HepG2 (cell line): Measurements from ENCODE around the gene AP1M1. TPM values are rescaled to one million over a fixed set of nuclear protein-coding genes. Genes with fewer than 3 reads are reported as not detected.

Source experiments
- DRAP1 ChIP-seq: IDR thresholded peaks from 2 replicates; pipeline ENCODE4 v1.6.1; 2016; ENCODE audit warnings: missing genetic modification reagents, missing compliant biosample characterization
- HNF1A ChIP-seq, 2 experiments: sonication (generic) in 1 of 2; formaldehyde crosslinking in 1 of 2; IDR thresholded peaks; 2 replicates each; pipeline versions ENCODE4 v1.4.0 to v1.6.1; 2016 to 2020; ENCODE audit warnings: borderline replicate concordance in 1 of 2, low read depth in 1 of 2, mild to moderate bottlenecking in 1 of 2, missing genetic modification reagents in 1 of 2
- KDM2A ChIP-seq: sonication (generic); formaldehyde crosslinking; IDR thresholded peaks from 2 replicates; pipeline ENCODE4 v1.4.0; 2020; ENCODE audit warnings: low read depth, missing genetic modification reagents, borderline replicate concordance
- MAF1 ChIP-seq: sonication (generic); formaldehyde crosslinking; IDR thresholded peaks from 2 replicates; pipeline ENCODE4 v1.5.0; 2020; ENCODE audit warnings: missing genetic modification reagents, borderline replicate concordance
- MEIS2 ChIP-seq: sonication (generic); formaldehyde crosslinking; IDR thresholded peaks from 2 replicates; pipeline ENCODE4 v1.9.0; 2021; ENCODE audit warnings: mild to moderate bottlenecking, missing genetic modification reagents
- MYC ChIP-seq: sonication (generic); formaldehyde crosslinking; IDR thresholded peaks from 2 replicates; pipeline ENCODE4 v1.9.0; 2021; ENCODE audit warnings: missing genetic modification reagents, borderline replicate concordance
- POLR2AphosphoS5 ChIP-seq: IDR thresholded peaks from 2 replicates; pipeline ENCODE4 v1.6.1; 2012; ENCODE audit warnings: low read depth, low read length
- RBM39 ChIP-seq: fragments of 200-400 bp; formaldehyde crosslinking; IDR thresholded peaks from one replicate; pipeline ENCODE4 v1.6.1; 2018; ENCODE audit warnings: antibody characterized with exemption, mild to moderate bottlenecking, low read depth, low read length; ENCODE audit not compliant: poor library complexity, severe bottlenecking
- ZBTB46 ChIP-seq: sonication (generic); formaldehyde crosslinking; IDR thresholded peaks from 2 replicates; pipeline ENCODE4 v1.4.0; 2020; ENCODE audit warnings: mild to moderate bottlenecking, missing genetic modification reagents, borderline replicate concordance
- ZNF136 ChIP-seq: sonication (generic); formaldehyde crosslinking; IDR thresholded peaks from 2 replicates; pipeline ENCODE4 v1.8.1; 2022; ENCODE audit warnings: low read depth, mild to moderate bottlenecking, moderate library complexity, missing genetic modification reagents
- ZNF430 ChIP-seq: sonication (generic); formaldehyde crosslinking; IDR thresholded peaks from 2 replicates; pipeline ENCODE4 v1.9.0; 2021; ENCODE audit warnings: mild to moderate bottlenecking, missing genetic modification reagents
- polyA plus RNA-seq, 8 experiments: library from polyadenylated mRNA; depleted of rRNA in 3 of 8; stranded (reverse) in 7 of 8; unstranded in 1 of 8; fragments of >200 nt; fragmentation: Illumina TruSeq in 4 of 8; extraction: Trizol in 4 of 8; gene quantifications; 2 replicates each; pipeline versions ENCODE4 v1.2.1 to v1.2.3, GENCODE V29; 2011 to 2016; ENCODE audit warnings: low read depth in 4 of 8, missing spikeins in 1 of 8, mixed read lengths in 1 of 8; ENCODE audit not compliant: insufficient read depth in 1 of 8
- total RNA-seq, 5 experiments: library from RNA; depleted of rRNA; stranded (reverse); fragments of >200 nt; fragmentation: Illumina TruSeq; extraction: Trizol; gene quantifications; 2 replicates each; pipeline ENCODE4 v1.2.3, GENCODE V29; 2016; ENCODE audit warnings: low read depth in 1 of 5
- TF ChIP-seq, protein P1 (sequence below): sonication (generic); formaldehyde crosslinking; IDR thresholded peaks from 2 replicates; pipeline ENCODE4 v1.5.0; 2020; ENCODE audit warnings: missing genetic modification reagents, mild to moderate bottlenecking, borderline replicate concordance
- TF ChIP-seq, protein P2 (sequence below): IDR thresholded peaks from 2 replicates; pipeline ENCODE4 v1.6.1; 2016; ENCODE audit warnings: low read depth, control low read depth
- TF ChIP-seq, protein P3 (sequence below), 2 experiments: sonication (generic) in 1 of 2; formaldehyde crosslinking in 1 of 2; IDR thresholded peaks; 2 replicates each; pipeline versions ENCODE4 v1.5.1 to v1.6.1; 2011 to 2020; ENCODE audit warnings: borderline replicate concordance in 1 of 2, low read depth in 1 of 2, low read length in 1 of 2, mild to moderate bottlenecking in 1 of 2, missing genetic modification reagents in 1 of 2, moderate library complexity in 1 of 2

AP1M1 gene
- total and polyA plus RNA-seq, 2 of the 13 experiments (the other 11 are each of a cell fraction or from before 2014, with no cell fraction given), result 34.4 to 46.1 TPM

DNA sequence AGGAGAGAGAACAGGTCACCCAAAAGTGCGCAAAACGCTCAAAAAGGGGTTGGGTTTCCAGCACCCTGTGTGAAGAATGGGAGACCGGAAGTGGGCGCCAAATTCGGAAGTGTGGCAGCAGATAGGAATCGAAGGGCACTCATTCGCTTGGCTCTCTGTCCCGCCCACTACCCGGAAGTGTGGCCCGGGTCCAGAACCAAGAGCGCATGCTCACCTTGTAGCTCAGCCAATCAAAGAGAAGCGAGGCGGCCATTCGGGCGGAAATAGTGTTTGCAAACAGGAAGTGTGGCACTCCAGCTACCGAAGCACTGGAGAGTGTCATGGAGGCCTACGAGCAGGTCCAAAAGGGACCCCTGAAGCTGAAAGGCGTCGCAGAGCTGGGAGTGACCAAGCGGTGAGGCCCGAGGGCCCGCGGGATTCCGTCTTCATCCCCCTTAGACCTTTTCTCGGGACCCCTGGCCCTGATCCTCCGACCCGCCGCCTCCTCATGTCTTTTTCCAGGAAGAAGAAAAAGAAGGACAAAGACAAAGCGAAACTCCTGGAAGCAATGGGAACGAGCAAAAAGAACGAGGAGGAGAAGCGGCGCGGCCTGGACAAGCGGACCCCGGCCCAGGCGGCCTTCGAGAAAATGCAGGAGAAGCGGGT lies 12.5 kb upstream of the AP1M1 start, which contains the start of gene FAM32A (continued):
- TF ChIP-seq, protein P1, sequence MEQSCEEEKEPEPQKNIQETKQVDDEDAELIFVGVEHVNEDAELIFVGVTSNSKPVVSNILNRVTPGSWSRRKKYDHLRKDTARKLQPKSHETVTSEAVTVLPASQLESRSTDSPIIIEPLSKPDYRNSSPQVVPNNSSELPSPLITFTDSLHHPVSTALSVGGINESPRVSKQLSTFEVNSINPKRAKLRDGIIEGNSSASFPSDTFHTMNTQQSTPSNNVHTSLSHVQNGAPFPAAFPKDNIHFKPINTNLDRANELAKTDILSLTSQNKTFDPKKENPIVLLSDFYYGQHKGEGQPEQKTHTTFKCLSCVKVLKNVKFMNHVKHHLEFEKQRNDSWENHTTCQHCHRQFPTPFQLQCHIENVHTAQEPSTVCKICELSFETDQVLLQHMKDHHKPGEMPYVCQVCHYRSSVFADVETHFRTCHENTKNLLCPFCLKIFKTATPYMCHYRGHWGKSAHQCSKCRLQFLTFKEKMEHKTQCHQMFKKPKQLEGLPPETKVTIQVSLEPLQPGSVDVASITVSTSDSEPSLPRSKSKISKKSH (CRISPR knock-in tag), result peak; percentile 37; the same call in 1 of the 2 replicates
- TF ChIP-seq MEIS2 (CRISPR knock-in tag), result 0 out of 2 replicates have a peak, but pooled peaks have one; percentile 47
- TF ChIP-seq MAF1 (CRISPR knock-in tag), result 0 out of 2 replicates have a peak, but pooled peaks have one; percentile 44
- TF ChIP-seq RBM39, result peak; percentile 44
- TF ChIP-seq HNF1A (IDR thresholded peaks at IDR 0.05; ENCODE audit: low read depth), result no peak
- TF ChIP-seq HNF1A (CRISPR knock-in tag; IDR thresholded peaks at IDR 0.05; ENCODE audit: borderline replicate concordance), result no peak; the same call in 1 of the 2 replicates
- no peak for TF ChIP-seq ZBTB46
- TF ChIP-seq, protein P2, sequence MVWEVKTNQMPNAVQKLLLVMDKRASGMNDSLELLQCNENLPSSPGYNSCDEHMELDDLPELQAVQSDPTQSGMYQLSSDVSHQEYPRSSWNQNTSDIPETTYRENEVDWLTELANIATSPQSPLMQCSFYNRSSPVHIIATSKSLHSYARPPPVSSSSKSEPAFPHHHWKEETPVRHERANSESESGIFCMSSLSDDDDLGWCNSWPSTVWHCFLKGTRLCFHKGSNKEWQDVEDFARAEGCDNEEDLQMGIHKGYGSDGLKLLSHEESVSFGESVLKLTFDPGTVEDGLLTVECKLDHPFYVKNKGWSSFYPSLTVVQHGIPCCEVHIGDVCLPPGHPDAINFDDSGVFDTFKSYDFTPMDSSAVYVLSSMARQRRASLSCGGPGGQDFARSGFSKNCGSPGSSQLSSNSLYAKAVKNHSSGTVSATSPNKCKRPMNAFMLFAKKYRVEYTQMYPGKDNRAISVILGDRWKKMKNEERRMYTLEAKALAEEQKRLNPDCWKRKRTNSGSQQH (CRISPR knock-in tag), result peak; percentile 68; the same call in 1 of the 2 replicates
- no peak for TF ChIP-seq ZNF430 (CRISPR knock-in tag)
- TF ChIP-seq ZNF136 (CRISPR knock-in tag), result peak; percentile 24; the same call in 1 of the 2 replicates
- TF ChIP-seq, protein P3, sequence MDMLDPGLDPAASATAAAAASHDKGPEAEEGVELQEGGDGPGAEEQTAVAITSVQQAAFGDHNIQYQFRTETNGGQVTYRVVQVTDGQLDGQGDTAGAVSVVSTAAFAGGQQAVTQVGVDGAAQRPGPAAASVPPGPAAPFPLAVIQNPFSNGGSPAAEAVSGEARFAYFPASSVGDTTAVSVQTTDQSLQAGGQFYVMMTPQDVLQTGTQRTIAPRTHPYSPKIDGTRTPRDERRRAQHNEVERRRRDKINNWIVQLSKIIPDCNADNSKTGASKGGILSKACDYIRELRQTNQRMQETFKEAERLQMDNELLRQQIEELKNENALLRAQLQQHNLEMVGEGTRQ (IDR thresholded peaks at IDR 0.05; ENCODE audit: low read depth, low read length), result no peak
- TF ChIP-seq, protein P3 (CRISPR knock-in tag; IDR thresholded peaks at IDR 0.05; ENCODE audit: borderline replicate concordance), result peak; percentile 92; the same call in 1 of the 2 replicates
- TF ChIP-seq DRAP1 (CRISPR knock-in tag), result peak; percentile 54; the same call in 1 of the 2 replicates
- peak; percentile 71 for TF ChIP-seq KDM2A (CRISPR knock-in tag)
- TF ChIP-seq MYC (CRISPR knock-in tag), result no peak
- TF ChIP-seq POLR2AphosphoS5, result peak; percentile 81
